Neural progenitor cell (in vitro differentiated cells): ENCODE measurements around the gene SLFNL1.

Source experiments
- EZH2 ChIP-seq: fragments of 200-600 bp; sonication (generic); IDR thresholded peaks from 2 replicates; pipeline ENCODE4 v1.6.1; 2017; ENCODE audit warnings: antibody characterized with exemption, mild to moderate bottlenecking, moderate library complexity
- TF ChIP-seq, protein P1 (sequence below): fragments of 200-600 bp; sonication (generic); IDR thresholded peaks from 2 replicates; pipeline ENCODE4 v1.5.1; 2017; ENCODE audit warnings: antibody characterized with exemption, mild to moderate bottlenecking

DNA sequence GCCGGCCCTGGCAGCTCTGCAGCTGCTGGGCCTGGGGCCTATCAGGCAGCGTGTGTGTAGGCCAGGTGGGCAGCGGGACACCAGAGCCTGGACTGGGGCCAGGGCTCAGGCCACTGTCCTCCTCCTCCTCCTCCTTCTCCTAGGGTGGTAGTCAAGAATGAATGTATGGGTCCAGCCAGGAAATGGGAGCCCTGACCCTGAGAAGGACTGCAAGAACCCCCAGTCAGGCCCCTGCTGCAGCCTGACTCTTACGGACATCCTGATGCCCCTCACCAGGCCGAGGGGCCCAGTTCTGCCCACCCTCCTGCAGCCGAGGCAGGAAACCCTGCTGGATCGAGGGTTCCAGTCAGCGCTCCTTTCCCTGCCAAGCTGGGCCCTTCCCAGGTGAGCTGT lies 3.5 kb downstream of the SLFNL1 start:
- no peak for TF ChIP-seq EZH2
- TF ChIP-seq, protein P1, sequence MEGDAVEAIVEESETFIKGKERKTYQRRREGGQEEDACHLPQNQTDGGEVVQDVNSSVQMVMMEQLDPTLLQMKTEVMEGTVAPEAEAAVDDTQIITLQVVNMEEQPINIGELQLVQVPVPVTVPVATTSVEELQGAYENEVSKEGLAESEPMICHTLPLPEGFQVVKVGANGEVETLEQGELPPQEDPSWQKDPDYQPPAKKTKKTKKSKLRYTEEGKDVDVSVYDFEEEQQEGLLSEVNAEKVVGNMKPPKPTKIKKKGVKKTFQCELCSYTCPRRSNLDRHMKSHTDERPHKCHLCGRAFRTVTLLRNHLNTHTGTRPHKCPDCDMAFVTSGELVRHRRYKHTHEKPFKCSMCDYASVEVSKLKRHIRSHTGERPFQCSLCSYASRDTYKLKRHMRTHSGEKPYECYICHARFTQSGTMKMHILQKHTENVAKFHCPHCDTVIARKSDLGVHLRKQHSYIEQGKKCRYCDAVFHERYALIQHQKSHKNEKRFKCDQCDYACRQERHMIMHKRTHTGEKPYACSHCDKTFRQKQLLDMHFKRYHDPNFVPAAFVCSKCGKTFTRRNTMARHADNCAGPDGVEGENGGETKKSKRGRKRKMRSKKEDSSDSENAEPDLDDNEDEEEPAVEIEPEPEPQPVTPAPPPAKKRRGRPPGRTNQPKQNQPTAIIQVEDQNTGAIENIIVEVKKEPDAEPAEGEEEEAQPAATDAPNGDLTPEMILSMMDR = no peak
